SK-N-SH treated with all-trans-retinoic acid at 6 μM for 48 hours (cell line): ENCODE data around the gene ZNF385C.
"Not testable (repeated sequence)": the region's sequence is repeated elsewhere in the genome, so short reads cannot be mapped to it uniquely, and the experiment has no call there.

Experiments
- ATAC-seq: fragments of 200-7000 bp; cut with Tn5 transposase; 3 replicates; pipeline ENCODE4 v1.9.1; 2020; ENCODE audit warnings: mild to moderate bottlenecking, moderate library complexity
- ARNTL ChIP-seq: fragments of 450-650 bp; formaldehyde crosslinking; IDR thresholded peaks from 2 replicates; pipeline ENCODE4 v1.5.0; 2020; ENCODE audit warnings: low read depth, mild to moderate bottlenecking, moderate library complexity, borderline replicate concordance
- CREB5 ChIP-seq: fragments of 250-450 bp; sonication (Bioruptor Pico); IDR thresholded peaks from 2 replicates; pipeline ENCODE4 v1.5.1; 2020; ENCODE audit warnings: low read depth, mild to moderate bottlenecking, moderate library complexity
- CSDC2 ChIP-seq: fragments of 250-450 bp; sonication (Bioruptor Pico); IDR thresholded peaks from 2 replicates; pipeline ENCODE4 v1.5.0; 2020; ENCODE audit warnings: mild to moderate bottlenecking, moderate library complexity
- GLIS3 ChIP-seq: fragments of 250-450 bp; sonication (Bioruptor Pico); IDR thresholded peaks from 2 replicates; pipeline ENCODE4 v1.5.0; 2020; ENCODE audit warnings: mild to moderate bottlenecking, moderate library complexity
- OSR1 ChIP-seq: fragments of 250-450 bp; sonication (Bioruptor Pico); IDR thresholded peaks from 2 replicates; pipeline ENCODE4 v1.8.0; 2022; ENCODE audit warnings: moderate library complexity, mild to moderate bottlenecking, inconsistent platforms
- PATZ1 ChIP-seq: fragments of 250-450 bp; sonication (Bioruptor Pico); IDR thresholded peaks from 2 replicates; pipeline ENCODE4 v1.8.0; 2020; ENCODE audit warnings: mild to moderate bottlenecking, moderate library complexity, borderline replicate concordance
- POU6F1 ChIP-seq: fragments of 250-450 bp; sonication (Bioruptor Pico); IDR thresholded peaks from 2 replicates; pipeline ENCODE4 v1.8.0; 2021; ENCODE audit warnings: low read depth, mild to moderate bottlenecking, moderate library complexity, borderline replicate concordance
- PPARA ChIP-seq: fragments of 250-450 bp; sonication (Bioruptor Pico); IDR thresholded peaks from 2 replicates; pipeline ENCODE4 v1.5.0; 2020; ENCODE audit warnings: mild to moderate bottlenecking, borderline replicate concordance
- RARB ChIP-seq: fragments of 250-450 bp; sonication (Bioruptor Pico); IDR thresholded peaks from 2 replicates; pipeline ENCODE4 v1.8.0; 2021; ENCODE audit warnings: mild to moderate bottlenecking, moderate library complexity
- SNAI2 ChIP-seq: fragments of 250-450 bp; sonication (Bioruptor Pico); IDR thresholded peaks from 2 replicates; pipeline ENCODE4 v1.5.0; 2020; ENCODE audit warnings: mild to moderate bottlenecking, moderate library complexity
- TCF4 ChIP-seq: fragments of 250-450 bp; sonication (Bioruptor Pico); IDR thresholded peaks from 2 replicates; pipeline ENCODE4 v1.8.0; 2021; ENCODE audit warnings: mild to moderate bottlenecking, moderate library complexity, borderline replicate concordance
- TOX ChIP-seq: fragments of 250-450 bp; sonication (Bioruptor Pico); IDR thresholded peaks from 2 replicates; pipeline ENCODE4 v1.8.0; 2021; ENCODE audit warnings: mild to moderate bottlenecking, moderate library complexity, borderline replicate concordance
- TSHZ2 ChIP-seq: fragments of 250-450 bp; sonication (Bioruptor Pico); IDR thresholded peaks from 2 replicates; pipeline ENCODE4 v1.5.0; 2020; ENCODE audit warnings: mild to moderate bottlenecking, moderate library complexity
- ZFP3 ChIP-seq: fragments of 250-450 bp; sonication (Bioruptor Pico); IDR thresholded peaks from 2 replicates; pipeline ENCODE4 v1.5.0; 2020; ENCODE audit warnings: mild to moderate bottlenecking, moderate library complexity
- ZNF565 ChIP-seq: fragments of 450-650 bp; formaldehyde crosslinking; conservative IDR thresholded peaks from 2 replicates; pipeline ENCODE4 v1.5.0; 2020; ENCODE audit warnings: low read depth, mild to moderate bottlenecking, moderate library complexity
- ZNF70 ChIP-seq: fragments of 450-650 bp; formaldehyde crosslinking; IDR thresholded peaks from 2 replicates; pipeline ENCODE4 v1.5.0; 2020; ENCODE audit warnings: mild to moderate bottlenecking, moderate library complexity

The ZNF385C gene

DNA sequence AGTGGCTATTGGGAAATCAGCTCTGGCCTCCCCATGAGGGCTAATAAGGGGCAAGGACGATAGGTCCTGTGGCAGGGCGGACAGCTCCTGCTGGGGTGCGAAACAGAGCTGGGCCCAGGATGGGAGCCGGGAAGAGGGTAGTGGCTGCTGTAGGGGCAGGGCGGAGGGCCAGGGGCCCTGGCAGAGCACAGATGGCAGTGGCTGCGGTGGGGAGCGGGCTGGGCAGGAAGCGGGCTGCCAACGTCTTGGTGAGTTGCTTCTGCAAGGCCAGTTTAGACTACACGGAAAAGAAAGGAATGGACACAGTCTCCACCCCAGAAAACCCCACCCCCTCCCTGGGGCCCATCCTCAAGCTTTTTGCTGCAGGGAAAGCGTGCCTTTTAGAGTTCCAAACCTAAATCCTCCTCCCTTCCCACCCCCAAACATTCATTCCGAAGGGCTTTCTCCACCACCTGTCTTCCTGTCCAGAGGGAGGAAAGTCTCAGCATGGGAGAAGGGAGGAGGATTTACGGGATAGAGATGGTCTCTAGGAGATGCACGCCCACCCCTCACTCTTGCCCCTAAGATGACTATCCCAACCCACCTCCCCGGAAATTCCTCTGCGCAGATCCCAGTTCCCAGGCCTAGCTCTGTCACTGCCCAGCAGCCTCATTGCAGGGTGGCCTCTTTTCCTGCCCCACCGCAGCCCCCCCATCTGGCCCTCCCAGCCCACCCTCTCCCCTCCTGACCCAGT, 71.2 kb downstream of the ZNF385C start (continued):
- no peak for TF ChIP-seq CREB5 (CRISPR knock-in tag)

DNA sequence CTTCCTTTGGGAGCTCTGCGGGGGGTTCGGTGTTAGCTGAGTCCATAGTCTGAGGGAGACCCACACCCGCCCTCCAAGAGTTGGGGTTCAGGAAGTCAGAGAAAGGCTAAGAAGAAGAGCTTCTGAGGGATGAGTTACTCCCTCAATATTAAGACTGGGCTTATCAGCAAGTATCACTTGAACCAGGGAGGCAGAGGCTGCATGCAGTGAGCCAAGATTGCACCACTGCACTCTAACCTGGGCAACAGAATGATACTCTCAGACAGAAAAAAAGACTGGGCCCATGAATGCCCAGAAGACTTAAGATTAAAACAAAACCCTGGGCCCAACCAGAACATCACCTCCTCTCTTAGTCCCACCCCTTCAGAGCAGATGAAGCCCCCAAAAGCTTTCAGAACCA, 72.3 kb downstream of the ZNF385C start:
- TF ChIP-seq RARB (CRISPR knock-in tag) (no peak), SNAI2 (CRISPR knock-in tag) (no peak)
- ATAC-seq = no peak

DNA sequence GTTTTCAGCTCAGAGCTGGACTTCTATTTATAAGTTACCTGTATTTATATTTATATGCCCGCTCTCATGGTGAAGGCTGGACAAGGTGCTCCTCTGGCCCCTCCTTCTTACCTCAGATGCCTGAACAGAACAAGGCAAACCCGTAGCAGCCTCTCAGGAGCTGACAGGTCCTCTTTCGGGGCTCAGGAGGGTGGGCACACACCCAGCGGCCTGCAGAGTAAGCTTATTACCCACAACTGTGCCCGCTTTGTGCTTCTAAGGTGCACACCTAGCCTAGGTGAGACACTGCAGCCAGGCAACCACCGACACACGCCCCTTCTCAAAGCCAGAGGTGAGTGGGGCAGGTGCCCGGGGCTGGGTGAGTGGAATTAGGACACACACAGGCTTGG, 73.1 kb downstream of the ZNF385C start:
- no peak for TF ChIP-seq ZNF565
- no peak for TF ChIP-seq PPARA (CRISPR knock-in tag)
- no peak for TF ChIP-seq GLIS3 (CRISPR knock-in tag)
- no peak for TF ChIP-seq OSR1 (CRISPR knock-in tag)
- no peak for TF ChIP-seq ZFP3
- TF ChIP-seq ARNTL (CRISPR knock-in tag) = no peak
- TF ChIP-seq POU6F1 (CRISPR knock-in tag) = no peak
- no peak for TF ChIP-seq PATZ1 (CRISPR knock-in tag)
- no peak; the same call in 2 of the 3 replicates for ATAC-seq

GRCh38 chr17:42023524-42024349, 74.5 kb downstream of the ZNF385C start:
- no peak for ATAC-seq
- TF ChIP-seq TCF4 (CRISPR knock-in tag) (no peak), ZNF565 (no peak), PPARA (CRISPR knock-in tag) (no peak), TSHZ2 (CRISPR knock-in tag) (no peak), SNAI2 (CRISPR knock-in tag) (no peak), TOX (CRISPR knock-in tag) (no peak), POU6F1 (CRISPR knock-in tag) (no peak), CSDC2 (no peak), ZNF70 (CRISPR knock-in tag) (no peak), PATZ1 (CRISPR knock-in tag) (no peak)

- ATAC-seq = not testable (repeated sequence)
These were observed 77.4 kb downstream of the ZNF385C start for GRCh38 chr17:42020845-42021244.
